OCI-LY1 (cell line): Measurements from ENCODE around the gene PHOSPHO2.
"Not testable (repeated sequence)": the region's sequence is repeated elsewhere in the genome, so short reads cannot be mapped to it uniquely, and the experiment has no call there.

Experiments
- H2AFZ ChIP-seq: fragments of 200-600 bp; sonication (generic), shearing (Covaris generic); 2 replicates; pipeline ENCODE4 v1.6.0; 2014; ENCODE audit warnings: antibody characterized with exemption, mild to moderate bottlenecking, low read length
- H3F3A ChIP-seq: fragments of 200-600 bp; sonication (generic), shearing (Covaris generic); 2 replicates; pipeline ENCODE4 v1.6.0; 2014; ENCODE audit warnings: mild to moderate bottlenecking, antibody characterized with exemption, low read length, moderate library complexity; ENCODE audit not compliant: insufficient read depth
- H3K27ac ChIP-seq: fragments of 200-600 bp; sonication (generic); 2 replicates; pipeline ENCODE4 v1.5.1; 2014; ENCODE audit warnings: low read length, mixed run types, mild to moderate bottlenecking, low read depth; ENCODE audit not compliant: poor library complexity, severe bottlenecking
- H3K27me3 ChIP-seq: fragments of 200-600 bp; sonication (generic); 2 replicates; pipeline ENCODE4 v1.6.0; 2014; ENCODE audit warnings: antibody characterized with exemption, mild to moderate bottlenecking, low read length, moderate library complexity; ENCODE audit not compliant: insufficient read depth
- H3K36me3 ChIP-seq: fragments of 200-600 bp; sonication (generic); 2 replicates; pipeline ENCODE4 v1.6.1; 2014; ENCODE audit warnings: mild to moderate bottlenecking, antibody characterized with exemption, low read length, moderate library complexity, mixed read lengths; ENCODE audit not compliant: insufficient read depth
- H3K4me1 ChIP-seq: fragments of 200-600 bp; sonication (generic); 2 replicates; pipeline ENCODE4 v1.5.1; 2014; ENCODE audit warnings: mild to moderate bottlenecking, low read length, moderate library complexity; ENCODE audit not compliant: insufficient read depth, severe bottlenecking
- H3K4me2 ChIP-seq: fragments of 200-600 bp; sonication (generic), shearing (Covaris generic); 2 replicates; pipeline ENCODE4 v1.6.1; 2014; ENCODE audit warnings: low read length
- H3K4me3 ChIP-seq: fragments of 200-600 bp; sonication (generic); 2 replicates; pipeline ENCODE4 v1.5.1; 2014; ENCODE audit warnings: low read length, low read depth, mild to moderate bottlenecking, mixed read lengths; ENCODE audit not compliant: poor library complexity, severe bottlenecking
- H3K79me2 ChIP-seq: fragments of 200-600 bp; shearing (Covaris generic); 2 replicates; pipeline ENCODE4 v1.6.1; 2016; ENCODE audit warnings: mixed run types, low read length, mixed read lengths; ENCODE audit not compliant: insufficient read depth
- H3K9ac ChIP-seq: fragments of 200-600 bp; sonication (generic), shearing (Covaris generic); 2 replicates; pipeline ENCODE4 v1.6.1; 2014; ENCODE audit warnings: mild to moderate bottlenecking, low read length, mixed read lengths
- H3K9me2 ChIP-seq: fragments of 200-600 bp; sonication (generic), shearing (Covaris generic); 2 replicates; pipeline ENCODE4 v1.6.1; 2014; ENCODE audit warnings: low read depth, mild to moderate bottlenecking, low read length, mixed read lengths
- H3K9me3 ChIP-seq: fragments of 200-600 bp; shearing (Covaris generic); 2 replicates; pipeline ENCODE4 v1.6.1; 2014; ENCODE audit warnings: low read length, mixed read lengths
- H4K20me1 ChIP-seq: fragments of 200-600 bp; sonication (generic), shearing (Covaris generic); 2 replicates; pipeline ENCODE4 v1.6.0; 2016; ENCODE audit warnings: mild to moderate bottlenecking, low read length; ENCODE audit not compliant: insufficient read depth
- CTCF ChIP-seq: fragments of 200-600 bp; sonication (generic), shearing (Covaris generic); IDR thresholded peaks from 2 replicates; pipeline ENCODE4 v1.5.1; 2017; ENCODE audit warnings: mild to moderate bottlenecking, antibody characterized with exemption, low read length, moderate library complexity, mixed read lengths
- EZH2 ChIP-seq: fragments of 200-600 bp; sonication (generic), shearing (Covaris generic); IDR thresholded peaks from 2 replicates; pipeline ENCODE4 v1.8.0; 2017; ENCODE audit warnings: borderline replicate concordance, mixed run types, mild to moderate bottlenecking, antibody characterized with exemption, low read length, moderate library complexity, mixed read lengths

Gene PHOSPHO2

GRCh38 chr2:169684135-169684565 lies 10.1 kb upstream of the PHOSPHO2 start:
- no peaks in the 10 kb centered on the region for H3K27me3 ChIP-seq
- TF ChIP-seq CTCF (no peak), EZH2 (no peak)
- no peaks in the 10 kb centered on the region for H4K20me1 ChIP-seq
- H3K36me3 ChIP-seq, result no peaks in the 10 kb centered on the region; the same call in 1 of the 2 replicates
- no peak overlapping the region for H3K27ac ChIP-seq
- no peaks in the 10 kb centered on the region for H3F3A ChIP-seq
- no peaks in the 10 kb centered on the region for H3K4me1 ChIP-seq
- H3K9ac ChIP-seq, result no peak overlapping the region
- H3K4me3 ChIP-seq, result no peak overlapping the region
- no peak overlapping the region for H3K4me2 ChIP-seq
- H2AFZ ChIP-seq, result no peak overlapping the region
- H3K9me3 ChIP-seq, result no peaks in the 10 kb centered on the region
- no peaks in the 10 kb centered on the region for H3K9me2 ChIP-seq
- no peaks in the 10 kb centered on the region for H3K79me2 ChIP-seq

GRCh38 chr2:169684712-169685111 lies 9.6 kb upstream of the PHOSPHO2 start:
- not testable (repeated sequence) for H3K27ac ChIP-seq, H3K4me1 ChIP-seq, H3K9me2 ChIP-seq, H3K79me2 ChIP-seq, H3K9me3 ChIP-seq, H3K4me3 ChIP-seq, H4K20me1 ChIP-seq, H2AFZ ChIP-seq, H3K4me2 ChIP-seq, H3K36me3 ChIP-seq, H3F3A ChIP-seq, H3K27me3 ChIP-seq, H3K9ac ChIP-seq

GRCh38 chr2:169686825-169687224 lies 7.4 kb upstream of the PHOSPHO2 start:
- H3F3A ChIP-seq, H3K27ac ChIP-seq, H3K9me2 ChIP-seq, H4K20me1 ChIP-seq, H3K4me2 ChIP-seq, H3K36me3 ChIP-seq, H3K4me1 ChIP-seq, H3K79me2 ChIP-seq, H3K27me3 ChIP-seq, H3K9ac ChIP-seq, H2AFZ ChIP-seq, H3K9me3 ChIP-seq, H3K4me3 ChIP-seq: not testable (repeated sequence)

- not testable (repeated sequence) for H2AFZ ChIP-seq, H3K27ac ChIP-seq, H3K27me3 ChIP-seq, H3K9me2 ChIP-seq, H3K4me3 ChIP-seq, H4K20me1 ChIP-seq, H3K4me1 ChIP-seq, H3F3A ChIP-seq, H3K4me2 ChIP-seq, H3K36me3 ChIP-seq, H3K9me3 ChIP-seq, H3K9ac ChIP-seq, H3K79me2 ChIP-seq
These were observed 6.3 kb upstream of the PHOSPHO2 start for GRCh38 chr2:169687943-169688342.

- Histone ChIP-seq H3K9me3 (no peaks in the 10 kb centered on the region), H3K4me3 (no peak overlapping the region), H4K20me1 (no peaks in the 10 kb centered on the region), H2AFZ (no peak overlapping the region), H3K79me2 (no peaks in the 10 kb centered on the region), H3K27me3 (no peaks in the 10 kb centered on the region), H3K36me3 (no peaks in the 10 kb centered on the region), H3K4me1 (peaks cover 18% of the 10 kb centered on the region), H3F3A (no peaks in the 10 kb centered on the region), H3K27ac (no peak overlapping the region), H3K9ac (no peak overlapping the region), H3K9me2 (no peaks in the 10 kb centered on the region), H3K4me2 (no peak overlapping the region)
- TF ChIP-seq CTCF (no peak), EZH2 (no peak)
These were observed 3.3 kb upstream of the PHOSPHO2 start for GRCh38 chr2:169690958-169691357.
